ENCODE data around the gene CRB1.

The CRB1 gene

DNA sequence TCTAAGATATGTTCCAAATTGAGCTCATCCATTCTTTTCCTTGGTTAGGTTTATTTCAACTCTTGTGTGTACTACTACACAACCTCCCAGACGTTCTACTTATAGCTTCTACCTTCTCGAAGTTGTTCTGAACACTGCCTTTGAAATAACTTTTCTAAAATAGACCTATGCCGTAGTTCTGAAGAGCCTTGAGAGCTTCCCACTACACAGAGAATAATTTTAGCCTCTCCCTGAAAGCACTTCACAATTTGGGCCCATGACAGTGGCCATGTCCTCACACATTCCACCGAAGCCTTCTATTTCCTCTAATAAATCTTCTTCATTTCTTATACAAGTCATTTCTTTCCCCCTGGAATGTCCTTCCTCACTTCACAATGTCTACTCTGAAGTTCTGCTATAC is 62.2 kb downstream of the CRB1 start:
- TF ChIP-seq, protein P1, sequence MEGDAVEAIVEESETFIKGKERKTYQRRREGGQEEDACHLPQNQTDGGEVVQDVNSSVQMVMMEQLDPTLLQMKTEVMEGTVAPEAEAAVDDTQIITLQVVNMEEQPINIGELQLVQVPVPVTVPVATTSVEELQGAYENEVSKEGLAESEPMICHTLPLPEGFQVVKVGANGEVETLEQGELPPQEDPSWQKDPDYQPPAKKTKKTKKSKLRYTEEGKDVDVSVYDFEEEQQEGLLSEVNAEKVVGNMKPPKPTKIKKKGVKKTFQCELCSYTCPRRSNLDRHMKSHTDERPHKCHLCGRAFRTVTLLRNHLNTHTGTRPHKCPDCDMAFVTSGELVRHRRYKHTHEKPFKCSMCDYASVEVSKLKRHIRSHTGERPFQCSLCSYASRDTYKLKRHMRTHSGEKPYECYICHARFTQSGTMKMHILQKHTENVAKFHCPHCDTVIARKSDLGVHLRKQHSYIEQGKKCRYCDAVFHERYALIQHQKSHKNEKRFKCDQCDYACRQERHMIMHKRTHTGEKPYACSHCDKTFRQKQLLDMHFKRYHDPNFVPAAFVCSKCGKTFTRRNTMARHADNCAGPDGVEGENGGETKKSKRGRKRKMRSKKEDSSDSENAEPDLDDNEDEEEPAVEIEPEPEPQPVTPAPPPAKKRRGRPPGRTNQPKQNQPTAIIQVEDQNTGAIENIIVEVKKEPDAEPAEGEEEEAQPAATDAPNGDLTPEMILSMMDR (IDR thresholded peaks at IDR 0.05; ENCODE audit: control extremely low read depth, extremely low read depth, low read depth, missing control alignments) = no peak
- POLR2A ChIA-PET = no interaction called here

DNA sequence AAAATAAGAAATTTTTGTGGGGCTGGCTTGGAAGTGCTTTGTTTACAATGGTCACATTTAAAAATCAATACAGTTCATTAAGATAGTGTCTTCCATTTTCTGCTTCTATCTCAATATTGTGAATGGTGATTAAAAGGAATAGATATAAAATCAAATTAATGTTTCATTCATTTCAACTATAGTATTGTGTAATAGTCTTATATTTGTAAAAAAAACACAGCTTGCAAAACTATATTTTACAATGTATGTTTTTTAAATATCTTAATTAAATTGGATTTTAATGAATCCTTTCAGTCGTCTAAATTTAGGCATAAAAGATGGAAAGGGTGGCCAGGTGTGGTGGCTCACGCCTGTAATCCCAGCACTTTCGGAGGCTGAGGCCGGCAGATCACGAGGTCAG is 63.5 kb downstream of the CRB1 start:
- ChIA-PET POLR2A (no interaction called here), CTCF (interaction anchor here (0.8 to 4.2 kb wide), 4 partner anchors 9 to 152 kb away, joined by 4 to 14 read pairs (median 5); no protein-coding TSS in a partner anchor)
- TF ChIP-seq, protein P1 (IDR thresholded peaks at IDR 0.05; ENCODE audit: control extremely low read depth, extremely low read depth, low read depth, missing control alignments) = no peak
- DNase-seq (ENCODE audit: extremely low spot score) = no peak

More for the DNA sequence above, 62.2 kb downstream of the CRB1 start:
- CTCF ChIA-PET = interaction anchor here (1.0 to 4.2 kb wide), 4 partner anchors 9 to 151 kb away, joined by 3 to 14 read pairs (median 3); no protein-coding TSS in a partner anchor
- no peak for DNase-seq (ENCODE audit: extremely low spot score)

DNA sequence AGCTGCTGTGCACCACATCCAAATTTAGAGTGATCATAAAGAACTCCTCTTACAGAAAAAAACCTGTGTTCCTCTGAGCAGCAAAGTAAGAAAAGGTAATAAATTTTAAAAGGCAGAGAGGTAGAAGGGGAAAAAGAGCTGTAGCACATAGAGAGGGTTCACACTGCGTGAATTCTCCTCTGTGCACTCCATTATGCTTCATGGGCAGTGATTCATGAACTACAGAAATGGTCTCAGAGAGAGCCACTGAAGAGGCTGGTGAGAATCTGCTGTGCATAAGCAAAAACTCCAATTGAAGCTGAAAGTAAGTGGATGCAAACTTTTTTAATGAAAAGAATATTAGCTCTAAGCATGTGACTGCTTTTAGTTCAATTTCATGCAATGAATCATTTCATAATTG is 65.0 kb downstream of the CRB1 start:
- ChIA-PET POLR2A (no interaction called here), CTCF (interaction anchor here (1.8 to 4.2 kb wide), 4 partner anchors 10 to 153 kb away, joined by 6 to 14 read pairs (median 7); no protein-coding TSS in a partner anchor)
- TF ChIP-seq, protein P1 (IDR thresholded peaks at IDR 0.05; ENCODE audit: control extremely low read depth, extremely low read depth, low read depth, missing control alignments) = no peak
- no peak for DNase-seq (ENCODE audit: extremely low spot score)

DNA sequence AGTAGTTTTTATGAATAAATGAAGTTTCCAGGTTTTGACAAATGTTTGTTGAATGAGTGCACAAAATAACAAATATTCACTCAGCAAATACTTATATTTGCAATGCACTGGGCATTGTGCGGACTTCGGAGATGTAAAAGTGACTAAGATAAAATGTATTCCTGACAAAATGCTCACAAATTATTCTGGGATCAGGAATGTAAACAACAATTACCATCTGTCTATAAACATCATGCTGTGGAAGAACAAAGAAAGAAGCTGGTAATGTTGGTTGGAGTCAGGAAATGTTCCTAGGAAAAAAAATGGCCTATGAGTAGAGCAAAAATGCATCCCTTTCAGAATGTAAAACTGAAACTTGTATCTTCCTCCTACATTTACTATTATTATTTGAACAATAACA is 68.5 kb downstream of the CRB1 start:
- TF ChIP-seq, protein P1 (IDR thresholded peaks at IDR 0.05; ENCODE audit: control extremely low read depth, extremely low read depth, low read depth, missing control alignments) = no peak
- POLR2A ChIA-PET = no interaction called here
- CTCF ChIA-PET = interaction anchor here (0.7 to 2.2 kb wide), 3 partner anchors 9 to 157 kb away, joined by 4 to 13 read pairs (median 4); no protein-coding TSS in a partner anchor
- no peak for DNase-seq (ENCODE audit: extremely low spot score)

DNA sequence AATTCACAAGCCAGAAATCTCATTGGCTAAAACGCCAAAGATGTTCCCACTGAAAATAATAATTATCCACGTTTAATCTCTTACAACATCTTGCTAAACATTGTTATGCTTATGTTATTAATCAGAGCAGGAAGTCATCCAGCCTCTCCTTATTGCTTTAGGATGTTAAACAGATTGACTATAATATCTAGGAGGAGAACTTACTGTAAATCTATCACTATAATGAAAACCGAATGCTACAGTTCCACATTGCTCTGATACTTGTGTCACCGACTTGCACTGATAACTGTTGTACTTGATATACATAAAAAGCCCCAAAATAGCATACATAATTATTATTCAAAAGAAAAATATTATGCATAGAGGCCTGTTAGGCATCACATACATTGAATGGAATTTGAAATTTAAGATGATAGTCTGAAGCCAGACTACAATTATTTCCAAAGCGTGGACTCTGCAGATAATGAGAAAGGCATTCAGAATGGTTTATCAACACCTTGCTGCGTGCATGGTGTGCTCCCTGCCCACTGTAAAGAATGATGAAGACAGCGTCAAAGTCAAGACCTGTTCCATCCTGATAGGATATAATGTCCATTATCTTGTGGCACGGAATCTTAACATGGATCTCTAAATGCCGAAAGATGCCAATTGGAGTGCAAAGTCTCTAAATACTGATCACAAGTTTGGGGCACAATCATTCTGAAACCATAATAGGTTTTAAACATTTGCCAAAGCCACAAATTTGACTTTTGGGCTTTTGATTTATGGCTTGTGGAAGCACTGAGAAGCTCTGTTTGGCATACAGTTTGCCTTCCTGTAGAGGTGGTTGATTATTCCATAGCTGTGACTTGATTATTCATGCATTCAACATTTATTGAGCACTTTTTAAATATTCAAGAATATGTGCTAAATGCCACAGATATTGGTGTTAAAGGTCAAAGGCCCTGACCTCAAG is 71.3 kb downstream of the CRB1 start:
- TF ChIP-seq, protein P1 (IDR thresholded peaks at IDR 0.05; ENCODE audit: control extremely low read depth, extremely low read depth, low read depth, missing control alignments) = no peak
- DNase-seq (ENCODE audit: extremely low spot score) = no peak
- ChIA-PET CTCF (no interaction called here), POLR2A (no interaction called here)

DNA sequence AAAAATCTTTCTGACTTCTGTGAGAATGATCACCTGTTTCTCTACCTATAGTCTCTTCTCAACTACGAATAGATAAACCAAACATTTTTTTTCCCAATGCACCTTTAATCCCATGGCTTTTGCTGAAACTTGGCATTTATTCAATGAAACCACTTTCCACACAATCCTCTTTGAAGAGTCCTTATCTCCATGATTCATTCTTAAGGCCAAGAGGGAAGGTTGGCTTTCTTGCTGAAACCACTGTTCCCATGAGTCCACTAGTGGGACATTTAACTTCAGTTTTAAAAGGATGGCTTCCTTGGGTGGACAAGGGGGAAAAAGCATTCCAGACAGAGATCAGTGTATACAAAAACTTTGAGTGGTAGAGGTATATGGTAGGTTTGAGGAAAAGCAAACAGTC is 73.6 kb downstream of the CRB1 start:
- ChIA-PET CTCF (interaction anchor here (1.4 kb wide), 1 partner anchor 14 kb away, joined by 4 read pairs; no protein-coding TSS in a partner anchor), POLR2A (no interaction called here)
- DNase-seq (ENCODE audit: extremely low spot score) = no peak
- TF ChIP-seq, protein P1 (IDR thresholded peaks at IDR 0.05; ENCODE audit: control extremely low read depth, extremely low read depth, low read depth, missing control alignments) = no peak
